HG03342 (cell line): ENCODE results near the gene MGAT4C.
"Not testable (repeated sequence)": the region's sequence is repeated elsewhere in the genome, so short reads cannot be mapped to it uniquely, and the experiment has no call there.

Experiments
- ATAC-seq: cut with Tn5 transposase; IDR thresholded peaks from one replicate; pipeline ENCODE4 v1.9.1; 2021; ENCODE audit warnings: mild to moderate bottlenecking, moderate library complexity; ENCODE audit not compliant: unreplicated experiment

MGAT4C gene

DNA sequence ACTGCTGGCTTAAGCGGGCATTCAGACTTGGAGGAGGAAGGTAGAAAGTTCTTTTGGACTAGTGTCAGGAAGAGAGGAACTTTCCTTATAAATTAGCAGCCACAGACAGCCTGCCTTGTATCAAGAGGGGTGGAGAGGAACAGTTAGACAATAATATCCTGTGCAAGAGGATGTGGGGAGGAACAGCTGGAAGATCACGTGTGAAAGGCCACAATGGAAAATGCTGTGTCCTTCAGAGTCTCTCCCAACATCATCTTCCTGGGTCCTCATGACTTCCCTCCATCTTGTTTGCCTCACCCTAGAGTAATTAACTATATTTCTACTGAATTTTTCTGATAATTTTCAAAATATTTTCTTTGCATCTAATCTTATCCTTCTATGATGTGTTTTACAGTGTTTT is 117.4 kb downstream of the MGAT4C start:
- ATAC-seq, result no peak

- no peak for ATAC-seq
Observed at GRCh38 chr12:86137936-86138335, 118.3 kb downstream of the MGAT4C start.

GRCh38 chr12:86134561-86134960 is 121.6 kb downstream of the MGAT4C start:
- no peak for ATAC-seq

DNA sequence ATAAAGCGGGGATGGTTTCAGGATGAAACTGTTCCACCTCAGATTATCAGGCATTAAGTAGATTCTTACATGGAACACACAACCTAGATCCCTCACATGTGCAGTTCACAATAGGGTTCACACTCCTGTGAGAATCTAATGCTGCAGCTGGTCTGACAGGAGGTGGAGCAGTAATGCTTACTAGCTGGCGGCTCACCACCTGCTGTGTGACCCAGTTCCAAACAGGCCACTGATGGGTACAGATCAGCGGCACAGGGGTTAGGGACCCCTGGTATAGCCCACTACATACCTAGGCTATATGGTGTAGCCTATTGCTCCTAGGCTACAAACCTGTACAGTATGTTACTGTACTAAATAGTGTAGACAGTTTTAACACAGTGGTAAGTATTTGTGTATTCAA is 129.3 kb downstream of the MGAT4C start:
- not testable (repeated sequence) for ATAC-seq

- no peak for ATAC-seq
Observed at GRCh38 chr12:86122846-86123468, 133.2 kb downstream of the MGAT4C start.

- ATAC-seq, result no peak
Observed at GRCh38 chr12:86118161-86118560, 138.0 kb downstream of the MGAT4C start.

DNA sequence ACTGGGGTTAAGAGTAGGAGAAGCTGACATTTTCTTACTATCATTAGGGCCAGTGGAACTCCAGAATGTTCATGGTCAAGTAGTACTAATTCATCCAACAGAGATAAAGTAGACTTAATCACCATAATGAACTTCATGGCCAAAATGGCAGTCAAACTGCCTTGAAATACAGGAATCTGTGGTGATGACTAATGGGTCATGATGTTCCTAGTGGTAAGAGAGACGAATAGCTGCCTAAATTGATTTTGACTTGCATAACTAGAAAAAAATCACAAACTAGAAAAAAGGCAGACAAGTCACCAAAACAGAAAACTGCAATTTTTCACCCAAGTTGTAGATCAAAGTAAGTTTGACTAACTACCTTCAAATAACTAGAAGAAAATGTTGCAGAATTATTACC is 138.5 kb downstream of the MGAT4C start:
- ATAC-seq, result no peak

DNA sequence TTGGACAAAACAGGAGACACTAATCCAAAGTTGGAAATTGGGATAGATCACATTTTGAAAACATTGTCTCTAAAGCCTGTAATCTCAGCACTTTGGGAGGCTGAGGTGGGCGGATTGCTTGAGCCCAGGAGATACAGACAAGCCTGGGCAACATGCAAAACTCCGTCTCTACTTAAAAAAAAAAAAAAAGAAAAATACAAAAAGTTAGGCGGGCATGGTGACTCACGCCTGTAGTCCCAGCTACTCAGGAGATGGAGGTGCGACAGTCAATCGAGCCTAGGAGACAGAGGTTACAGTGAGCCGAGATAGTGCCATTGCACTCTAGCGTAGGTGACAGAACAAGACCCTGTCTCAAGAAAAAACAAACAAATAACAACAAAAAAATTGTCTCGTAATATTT is 152.1 kb downstream of the MGAT4C start:
- ATAC-seq, result no peak

- no peak for ATAC-seq
Observed at GRCh38 chr12:86097161-86097560, 159.0 kb downstream of the MGAT4C start.

GRCh38 chr12:86091681-86092080 is 164.5 kb downstream of the MGAT4C start:
- no peak for ATAC-seq

DNA sequence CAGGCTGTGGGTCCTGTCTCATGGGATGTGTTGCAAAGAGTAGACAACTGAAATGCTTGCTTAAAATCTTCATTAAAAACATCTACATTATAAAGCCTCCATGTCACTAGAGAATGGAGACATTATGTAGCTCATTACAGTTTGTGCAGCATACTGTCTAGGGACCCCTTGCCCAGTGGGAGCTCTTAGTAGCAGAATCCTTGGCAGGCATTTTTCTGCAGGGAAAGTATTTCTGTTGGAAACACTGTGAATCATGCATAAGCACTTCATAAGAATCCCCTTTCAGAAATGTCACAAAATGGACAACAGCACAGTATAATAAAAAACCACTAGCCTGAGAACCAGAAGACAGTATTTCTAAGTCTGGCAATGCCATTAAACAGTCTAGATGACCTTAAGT is 174.3 kb downstream of the MGAT4C start:
- ATAC-seq, result no peak

- not testable (repeated sequence) for ATAC-seq
Observed at GRCh38 chr12:86059052-86059451, 197.1 kb downstream of the MGAT4C start.

- ATAC-seq, result no peak
Observed at GRCh38 chr12:86057092-86057845, 198.9 kb downstream of the MGAT4C start.

DNA sequence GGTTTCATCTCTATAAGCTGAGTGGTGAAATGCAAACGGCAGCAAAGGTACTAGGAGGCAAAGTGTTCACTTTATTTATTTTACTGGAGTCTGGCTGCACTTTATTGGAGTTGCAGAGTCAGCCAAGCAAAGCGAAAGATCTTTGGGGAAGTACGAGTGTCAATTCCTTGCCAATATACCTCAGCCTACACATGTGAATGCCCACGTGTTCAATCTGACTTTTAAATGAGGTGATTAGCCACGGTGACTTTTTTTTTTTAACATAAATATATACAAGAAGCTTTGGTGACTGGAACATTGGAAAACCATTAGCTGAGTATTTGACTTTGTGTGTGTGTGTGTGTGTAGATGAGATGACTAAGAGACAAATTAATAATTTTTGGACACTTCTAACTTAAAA is 203.3 kb downstream of the MGAT4C start:
- ATAC-seq, result no peak

DNA sequence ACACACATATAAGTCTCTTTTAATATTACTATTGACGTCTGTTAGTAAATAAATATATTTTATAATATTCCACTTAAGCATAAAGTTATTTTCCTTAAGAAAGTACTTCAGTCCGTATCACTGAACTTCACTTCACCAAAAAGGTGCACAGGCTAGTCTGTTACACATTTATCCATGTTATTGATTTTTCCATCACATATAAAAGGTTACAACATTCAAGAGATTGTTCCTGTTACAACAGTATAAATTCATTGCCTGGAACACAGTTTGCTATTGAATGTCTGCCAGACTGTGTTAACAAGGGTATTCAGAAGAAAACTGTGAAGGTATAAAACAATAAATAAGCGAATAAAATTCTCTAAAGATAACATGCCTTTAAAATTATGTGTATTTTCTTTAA is 206.2 kb downstream of the MGAT4C start:
- ATAC-seq, result no peak

DNA sequence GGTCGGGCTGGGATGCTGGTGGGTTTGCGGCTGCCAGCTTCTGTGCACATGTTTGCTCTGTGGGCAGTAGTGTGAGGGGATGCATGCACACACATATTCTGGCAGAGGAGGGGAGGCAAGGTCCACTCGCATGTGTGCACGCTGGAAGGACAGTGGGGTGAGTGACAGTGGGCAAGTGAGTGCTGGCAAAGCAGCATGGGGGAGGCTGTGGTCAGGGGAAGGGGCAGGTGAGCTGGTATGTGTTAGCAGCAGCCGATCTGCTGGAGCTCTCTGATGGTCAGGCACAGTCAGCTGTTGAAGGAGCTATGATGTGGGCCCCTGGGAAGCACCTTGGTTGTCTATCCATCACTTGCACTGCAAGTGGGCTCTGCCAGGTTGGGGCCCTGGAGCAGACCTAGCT is 211.8 kb downstream of the MGAT4C start:
- ATAC-seq, result no peak

DNA sequence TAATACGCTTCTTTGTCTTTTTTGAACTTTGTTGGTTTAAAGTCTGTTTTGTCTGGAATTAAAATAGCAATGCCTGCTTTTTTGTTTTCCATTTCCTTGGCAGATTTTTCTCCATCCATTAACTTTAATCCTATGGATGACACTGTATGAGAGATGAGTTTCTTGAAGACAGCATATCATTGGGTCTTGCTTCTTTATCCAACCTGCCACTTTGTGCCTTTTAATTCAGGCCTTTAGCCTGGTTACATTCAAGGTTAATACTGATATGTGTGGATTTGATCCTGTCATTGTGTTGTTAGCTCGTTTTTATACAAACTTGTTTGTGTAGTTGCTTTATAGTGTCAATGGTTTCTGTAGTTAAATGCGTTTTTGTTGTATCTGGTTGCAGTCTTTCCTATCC is 214.1 kb downstream of the MGAT4C start:
- no peak for ATAC-seq

DNA sequence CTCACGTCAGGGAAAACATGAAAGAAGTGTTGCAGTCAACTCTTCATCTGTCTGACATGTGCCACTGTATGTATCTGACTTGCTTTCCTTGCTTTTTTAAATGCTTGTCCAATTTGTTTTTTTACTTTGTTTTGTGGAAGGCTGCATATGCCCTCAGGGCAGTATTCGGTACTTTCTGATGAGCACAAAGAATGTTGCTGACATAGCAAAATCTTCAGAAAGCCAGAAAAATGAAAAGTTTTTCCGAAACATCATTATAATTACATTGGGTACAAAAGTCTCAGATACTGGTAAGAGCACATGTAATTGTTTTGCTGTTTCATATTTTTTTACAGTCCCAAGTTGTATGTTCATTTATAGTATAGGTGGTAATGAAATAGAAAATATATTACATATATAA is 237.8 kb downstream of the MGAT4C start:
- ATAC-seq, result no peak

DNA sequence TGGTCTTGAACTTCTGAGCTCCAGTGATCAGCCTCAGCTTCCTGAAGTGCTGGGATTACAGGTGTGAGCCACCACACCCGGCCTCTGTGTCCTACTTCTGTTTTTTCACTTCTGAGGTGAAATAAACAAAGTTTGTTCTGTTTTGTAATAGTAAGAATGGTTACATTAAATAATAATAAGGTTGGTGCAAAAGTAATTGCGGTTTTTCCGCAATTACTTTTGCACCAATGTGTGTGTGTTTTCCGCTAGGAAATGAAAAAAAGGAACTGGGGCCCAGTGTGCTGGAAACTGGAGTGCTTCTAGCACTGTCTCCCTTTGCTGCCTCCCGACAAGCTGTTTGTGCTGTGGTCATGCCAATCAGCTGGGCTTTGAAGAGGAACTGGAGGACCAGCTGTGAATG is 241.2 kb downstream of the MGAT4C start:
- no peak for ATAC-seq

DNA sequence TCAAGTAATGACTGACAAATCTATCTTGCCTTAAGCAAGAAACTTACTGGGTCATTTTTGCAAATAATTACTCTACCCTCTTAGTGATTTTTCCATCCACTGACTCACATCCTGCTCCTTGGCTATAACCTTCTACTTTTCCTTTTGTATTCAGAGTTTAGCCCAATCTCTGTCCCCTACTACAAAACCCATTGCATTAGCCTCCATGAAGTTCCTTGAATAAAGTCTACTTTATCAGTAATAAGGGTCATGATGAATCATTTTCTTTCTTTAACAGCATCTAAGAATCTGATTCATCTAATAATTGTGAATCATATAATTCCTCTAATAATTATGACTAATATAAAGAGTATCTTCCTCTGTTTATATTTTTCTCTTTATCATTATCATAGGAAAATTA is 249.5 kb downstream of the MGAT4C start:
- ATAC-seq, result no peak

- no peak for ATAC-seq
Observed at GRCh38 chr12:85998074-85998473, 258.1 kb downstream of the MGAT4C start.

DNA sequence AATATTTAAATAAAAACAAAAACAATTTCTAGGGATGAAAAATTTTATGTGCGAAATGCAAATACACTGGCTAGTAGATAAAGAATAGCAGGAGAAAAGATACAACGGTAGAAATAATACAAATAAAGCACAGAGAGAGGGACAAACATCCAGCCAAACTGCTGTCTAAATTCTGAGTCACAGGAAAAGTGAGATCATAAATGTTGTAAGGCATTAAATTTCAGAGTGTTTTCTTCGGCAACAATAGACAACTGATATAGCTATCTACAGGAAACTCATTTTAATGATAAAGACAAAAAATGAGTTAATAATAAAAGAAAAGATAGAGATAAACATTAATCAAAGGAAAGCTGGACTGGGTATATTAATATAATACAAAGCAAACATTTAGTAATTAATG is 259.9 kb downstream of the MGAT4C start:
- ATAC-seq, result no peak

- no peak for ATAC-seq
Observed at GRCh38 chr12:85993746-85994145, 262.4 kb downstream of the MGAT4C start.
